HepG2 (cell line): ENCODE data around the gene RGS19. TPM values are rescaled to one million over a fixed set of nuclear protein-coding genes. Genes with fewer than 3 reads are reported as not detected.

ENCODE experiments used
- ETV6 ChIP-seq: sonication (generic); formaldehyde crosslinking; conservative IDR thresholded peaks from 2 replicates; pipeline ENCODE4 v1.4.0; 2020; ENCODE audit warnings: missing genetic modification reagents
- NRL ChIP-seq: sonication (generic); formaldehyde crosslinking; IDR thresholded peaks from 2 replicates; pipeline ENCODE4 v1.5.0; 2020; ENCODE audit warnings: missing genetic modification reagents, mild to moderate bottlenecking, moderate library complexity, borderline replicate concordance
- POLR2A ChIP-seq, 2 experiments: IDR thresholded peaks; 2 replicates each; pipeline ENCODE4 v1.6.1; 2011; ENCODE audit warnings: low read depth in 2 of 2, low read length in 2 of 2, mild to moderate bottlenecking in 1 of 2, moderate library complexity in 1 of 2; ENCODE audit not compliant: insufficient read depth in 1 of 2
- SIX4 ChIP-seq: sonication (generic); formaldehyde crosslinking; IDR thresholded peaks from 2 replicates; pipeline ENCODE4 v1.4.0; 2020; ENCODE audit warnings: missing genetic modification reagents
- ZEB1 ChIP-seq: IDR thresholded peaks from 2 replicates; pipeline ENCODE4 v1.6.1; 2012; ENCODE audit warnings: mild to moderate bottlenecking, low read depth, inconsistent platforms; ENCODE audit not compliant: insufficient replicate concordance
- ZFP36 ChIP-seq: fragments of 150-350 bp; IDR thresholded peaks from 2 replicates; pipeline ENCODE4 v1.6.1; 2018; ENCODE audit warnings: borderline replicate concordance, low read length, low read depth; ENCODE audit not compliant: partially characterized antibody
- ZFP36L1 ChIP-seq: sonication (generic); formaldehyde crosslinking; IDR thresholded peaks from 2 replicates; pipeline ENCODE4 v1.8.0; 2022; ENCODE audit warnings: mild to moderate bottlenecking, missing genetic modification reagents, moderate library complexity
- ZNF253 ChIP-seq: sonication (generic); formaldehyde crosslinking; IDR thresholded peaks from 2 replicates; pipeline ENCODE4 v1.8.0; 2022; ENCODE audit warnings: mild to moderate bottlenecking, missing genetic modification reagents, borderline replicate concordance
- ZNF30 ChIP-seq: sonication (generic); formaldehyde crosslinking; IDR thresholded peaks from 2 replicates; pipeline ENCODE4 v1.5.0; 2020; ENCODE audit warnings: mild to moderate bottlenecking, missing genetic modification reagents
- ZNF615 ChIP-seq: sonication (generic); formaldehyde crosslinking; IDR thresholded peaks from 2 replicates; pipeline ENCODE4 v1.5.0; 2020; ENCODE audit warnings: mild to moderate bottlenecking, missing genetic modification reagents, borderline replicate concordance
- ZNF644 ChIP-seq: IDR thresholded peaks from 2 replicates; pipeline ENCODE4 v1.6.1; 2016; ENCODE audit warnings: low read depth
- polyA plus RNA-seq, 8 experiments: library from polyadenylated mRNA; depleted of rRNA in 3 of 8; stranded (reverse) in 7 of 8; unstranded in 1 of 8; fragments of >200 nt; fragmentation: Illumina TruSeq in 4 of 8; extraction: Trizol in 4 of 8; gene quantifications; 2 replicates each; pipeline versions ENCODE4 v1.2.1 to v1.2.3, GENCODE V29; 2011 to 2016; ENCODE audit warnings: low read depth in 4 of 8, missing spikeins in 1 of 8, mixed read lengths in 1 of 8; ENCODE audit not compliant: insufficient read depth in 1 of 8
- total RNA-seq, 5 experiments: library from RNA; depleted of rRNA; stranded (reverse); fragments of >200 nt; fragmentation: Illumina TruSeq; extraction: Trizol; gene quantifications; 2 replicates each; pipeline ENCODE4 v1.2.3, GENCODE V29; 2016; ENCODE audit warnings: low read depth in 1 of 5
- TF ChIP-seq, protein P1 (sequence below): sonication (generic); formaldehyde crosslinking; IDR thresholded peaks from 2 replicates; pipeline ENCODE4 v1.4.0; 2020; ENCODE audit warnings: mild to moderate bottlenecking, missing genetic modification reagents

RGS19 gene
- total and polyA plus RNA-seq, 2 of the 13 experiments (the other 11 are each of a cell fraction or from before 2014, with no cell fraction given), result 10.7 to 11.9 TPM

DNA sequence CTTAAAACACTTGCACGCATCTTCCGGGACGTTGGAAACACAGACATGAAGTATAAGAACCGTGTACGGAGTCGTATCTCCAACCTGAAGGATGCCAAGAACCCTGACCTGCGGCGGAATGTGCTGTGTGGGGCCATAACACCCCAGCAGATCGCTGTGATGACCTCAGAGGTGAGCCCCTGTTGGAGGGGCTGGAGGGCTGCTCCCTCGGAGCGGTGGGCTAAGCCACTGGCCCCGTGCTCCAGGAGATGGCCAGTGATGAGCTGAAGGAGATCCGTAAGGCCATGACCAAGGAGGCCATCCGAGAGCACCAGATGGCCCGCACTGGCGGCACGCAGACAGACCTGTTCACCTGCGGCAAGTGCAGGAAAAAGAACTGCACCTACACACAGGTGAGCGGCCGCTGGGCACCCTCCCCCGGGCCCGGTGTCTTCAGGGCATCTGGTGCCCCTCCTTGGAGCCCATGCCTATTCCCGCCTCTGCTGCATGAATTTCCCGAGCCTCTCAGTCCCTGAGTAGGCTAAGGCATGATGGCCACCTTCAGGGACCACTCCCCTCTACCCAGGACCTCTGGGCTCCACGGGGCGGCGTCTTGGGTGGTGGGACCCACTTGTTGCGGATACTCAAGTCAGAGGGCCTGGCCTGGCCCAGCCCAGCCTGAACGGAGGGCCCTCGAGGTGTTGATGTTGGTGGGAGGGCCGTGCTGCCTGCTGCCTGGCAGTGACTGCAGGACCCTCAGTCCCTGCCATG, 8.9 kb downstream of the RGS19 start (continued):
- TF ChIP-seq POLR2A (IDR thresholded peaks at IDR 0.05; ENCODE audit: insufficient read depth in 1 of 2, low read depth in 2 of 2, low read length in 2 of 2), result 0 out of 4 replicates have a peak, but pooled peaks of 1 of the 2 experiments have one; percentile 3
- TF ChIP-seq ZNF30 (CRISPR knock-in tag), result 0 out of 2 replicates have a peak, but pooled peaks have one; percentile 62
- no peak for TF ChIP-seq SIX4 (CRISPR knock-in tag)
- TF ChIP-seq ZNF644 (CRISPR knock-in tag), result no peak
- TF ChIP-seq ZNF253 (CRISPR knock-in tag), result no peak
- no peak for TF ChIP-seq ZFP36
- TF ChIP-seq, protein P1, sequence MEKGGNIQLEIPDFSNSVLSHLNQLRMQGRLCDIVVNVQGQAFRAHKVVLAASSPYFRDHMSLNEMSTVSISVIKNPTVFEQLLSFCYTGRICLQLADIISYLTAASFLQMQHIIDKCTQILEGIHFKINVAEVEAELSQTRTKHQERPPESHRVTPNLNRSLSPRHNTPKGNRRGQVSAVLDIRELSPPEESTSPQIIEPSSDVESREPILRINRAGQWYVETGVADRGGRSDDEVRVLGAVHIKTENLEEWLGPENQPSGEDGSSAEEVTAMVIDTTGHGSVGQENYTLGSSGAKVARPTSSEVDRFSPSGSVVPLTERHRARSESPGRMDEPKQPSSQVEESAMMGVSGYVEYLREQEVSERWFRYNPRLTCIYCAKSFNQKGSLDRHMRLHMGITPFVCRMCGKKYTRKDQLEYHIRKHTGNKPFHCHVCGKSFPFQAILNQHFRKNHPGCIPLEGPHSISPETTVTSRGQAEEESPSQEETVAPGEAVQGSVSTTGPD (CRISPR knock-in tag), result no peak
- TF ChIP-seq ETV6 (CRISPR knock-in tag), result no peak
- TF ChIP-seq NRL (CRISPR knock-in tag), result 0 out of 2 replicates have a peak, but pooled peaks have one; percentile 4
- TF ChIP-seq ZEB1, result peak; percentile 7
- no peak for TF ChIP-seq ZNF615
- no peak for TF ChIP-seq ZFP36L1 (CRISPR knock-in tag)
